ENCODE data around the gene SNN.

Gene SNN

GRCh38 chr16:11630046-11630767, 38.0 kb upstream of the SNN start:
- Histone ChIP-seq H4K20me1 (ENCODE audit: insufficient read depth, low read length) (no peaks in the 10 kb centered on the region), H3K79me2 (ENCODE audit: insufficient read depth, low read length) (no peaks in the 10 kb centered on the region), H3K36me3 (ENCODE audit: insufficient read depth, low read length) (no peaks in the 10 kb centered on the region), H3K9me2 (ENCODE audit: low read depth, low read length) (no peaks in the 10 kb centered on the region), H3K9ac (ENCODE audit: low read length) (peak overlapping the region; percentile 37; the same call in 1 of the 2 replicates), H3K27me3 (ENCODE audit: insufficient read depth, low read length) (no peaks in the 10 kb centered on the region), H3K9me3 (ENCODE audit: low read length) (no peaks in the 10 kb centered on the region), H3K4me1 (ENCODE audit: insufficient read depth, low read length, severe bottlenecking) (peaks cover 48% of the 10 kb centered on the region), H3F3A (ENCODE audit: insufficient read depth, low read length) (peaks cover 6% of the 10 kb centered on the region; the same call in 1 of the 2 replicates), H3K4me2 (ENCODE audit: low read length) (peak overlapping the region; percentile 43; the same call in 1 of the 2 replicates), H3K4me3 (ENCODE audit: low read depth, low read length, poor library complexity, severe bottlenecking) (no peak overlapping the region), H2AFZ (ENCODE audit: low read length) (no peak overlapping the region; the same call in 1 of the 2 replicates), H3K27ac (ENCODE audit: low read depth, low read length, poor library complexity, severe bottlenecking) (peak overlapping the region; percentile 78)
- TF ChIP-seq, protein P1, sequence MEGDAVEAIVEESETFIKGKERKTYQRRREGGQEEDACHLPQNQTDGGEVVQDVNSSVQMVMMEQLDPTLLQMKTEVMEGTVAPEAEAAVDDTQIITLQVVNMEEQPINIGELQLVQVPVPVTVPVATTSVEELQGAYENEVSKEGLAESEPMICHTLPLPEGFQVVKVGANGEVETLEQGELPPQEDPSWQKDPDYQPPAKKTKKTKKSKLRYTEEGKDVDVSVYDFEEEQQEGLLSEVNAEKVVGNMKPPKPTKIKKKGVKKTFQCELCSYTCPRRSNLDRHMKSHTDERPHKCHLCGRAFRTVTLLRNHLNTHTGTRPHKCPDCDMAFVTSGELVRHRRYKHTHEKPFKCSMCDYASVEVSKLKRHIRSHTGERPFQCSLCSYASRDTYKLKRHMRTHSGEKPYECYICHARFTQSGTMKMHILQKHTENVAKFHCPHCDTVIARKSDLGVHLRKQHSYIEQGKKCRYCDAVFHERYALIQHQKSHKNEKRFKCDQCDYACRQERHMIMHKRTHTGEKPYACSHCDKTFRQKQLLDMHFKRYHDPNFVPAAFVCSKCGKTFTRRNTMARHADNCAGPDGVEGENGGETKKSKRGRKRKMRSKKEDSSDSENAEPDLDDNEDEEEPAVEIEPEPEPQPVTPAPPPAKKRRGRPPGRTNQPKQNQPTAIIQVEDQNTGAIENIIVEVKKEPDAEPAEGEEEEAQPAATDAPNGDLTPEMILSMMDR (IDR thresholded peaks at IDR 0.05; ENCODE audit: low read length), result no peak
- no peak for TF ChIP-seq EZH2 (IDR thresholded peaks at IDR 0.05; ENCODE audit: borderline replicate concordance, low read length)

DNA sequence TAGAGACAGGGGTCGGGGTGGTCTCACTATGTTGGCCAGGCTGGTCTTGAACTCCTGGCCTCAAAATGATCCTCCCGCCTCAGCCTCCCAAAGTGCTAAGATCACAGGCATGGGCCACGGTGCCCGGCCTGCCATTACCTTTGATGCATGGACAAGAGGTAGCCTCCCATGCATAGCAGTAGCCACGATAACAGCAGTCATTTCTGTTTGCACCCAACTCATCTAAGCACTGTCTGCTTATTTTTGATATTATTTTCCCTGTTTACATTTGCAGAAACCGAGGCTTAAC, 37.5 kb upstream of the SNN start:
- peaks cover 47% of the 10 kb centered on the region for H3K4me1 ChIP-seq (ENCODE audit: insufficient read depth, low read length, severe bottlenecking)
- no peak overlapping the region for H3K4me3 ChIP-seq (ENCODE audit: low read depth, low read length, poor library complexity, severe bottlenecking)
- H3K36me3 ChIP-seq (ENCODE audit: insufficient read depth, low read length), result no peaks in the 10 kb centered on the region
- no peak overlapping the region for H3K27ac ChIP-seq (ENCODE audit: low read depth, low read length, poor library complexity, severe bottlenecking)
- no peaks in the 10 kb centered on the region for H4K20me1 ChIP-seq (ENCODE audit: insufficient read depth, low read length)
- peaks cover 2% of the 10 kb centered on the region; the same call in 1 of the 2 replicates for H3F3A ChIP-seq (ENCODE audit: insufficient read depth, low read length)
- H3K9ac ChIP-seq (ENCODE audit: low read length), result no peak overlapping the region
- no peak overlapping the region for H2AFZ ChIP-seq (ENCODE audit: low read length)
- no peaks in the 10 kb centered on the region for H3K27me3 ChIP-seq (ENCODE audit: insufficient read depth, low read length)
- no peaks in the 10 kb centered on the region for H3K9me3 ChIP-seq (ENCODE audit: low read length)
- no peak overlapping the region for H3K4me2 ChIP-seq (ENCODE audit: low read length)
- TF ChIP-seq EZH2 (IDR thresholded peaks at IDR 0.05; ENCODE audit: borderline replicate concordance, low read length), result no peak
- TF ChIP-seq, protein P1 (IDR thresholded peaks at IDR 0.05; ENCODE audit: low read length), result no peak
- H3K9me2 ChIP-seq (ENCODE audit: low read depth, low read length), result no peaks in the 10 kb centered on the region
- no peaks in the 10 kb centered on the region for H3K79me2 ChIP-seq (ENCODE audit: insufficient read depth, low read length)

- Histone ChIP-seq H3K4me2 (ENCODE audit: low read length) (no peak overlapping the region), H3F3A (ENCODE audit: insufficient read depth, low read length) (no peaks in the 10 kb centered on the region), H3K27me3 (ENCODE audit: insufficient read depth, low read length) (no peaks in the 10 kb centered on the region), H3K27ac (ENCODE audit: low read depth, low read length, poor library complexity, severe bottlenecking) (no peak overlapping the region), H3K4me3 (ENCODE audit: low read depth, low read length, poor library complexity, severe bottlenecking) (no peak overlapping the region), H3K9ac (ENCODE audit: low read length) (no peak overlapping the region), H3K9me3 (ENCODE audit: low read length) (no peaks in the 10 kb centered on the region), H2AFZ (ENCODE audit: low read length) (no peak overlapping the region), H3K79me2 (ENCODE audit: insufficient read depth, low read length) (no peaks in the 10 kb centered on the region), H4K20me1 (ENCODE audit: insufficient read depth, low read length) (no peaks in the 10 kb centered on the region), H3K4me1 (ENCODE audit: insufficient read depth, low read length, severe bottlenecking) (peaks cover 47% of the 10 kb centered on the region), H3K36me3 (ENCODE audit: insufficient read depth, low read length) (no peaks in the 10 kb centered on the region; the same call in 1 of the 2 replicates), H3K9me2 (ENCODE audit: low read depth, low read length) (no peaks in the 10 kb centered on the region)
- TF ChIP-seq EZH2 (IDR thresholded peaks at IDR 0.05; ENCODE audit: borderline replicate concordance, low read length), result no peak
- TF ChIP-seq, protein P1 (IDR thresholded peaks at IDR 0.05; ENCODE audit: low read length), result no peak
Measured at GRCh38 chr16:11631214-11631613, 37.0 kb upstream of the SNN start.
